ENCODE results near the gene NEU1. TPM values are rescaled to one million over a fixed set of nuclear protein-coding genes. Genes with fewer than 3 reads are reported as not detected.
"Not testable (repeated sequence)": the region's sequence is repeated elsewhere in the genome, so short reads cannot be mapped to it uniquely, and the experiment has no call there.

The NEU1 gene
- total RNA-seq, 1 donor from 2014 or later: 31.9 TPM

GRCh38 chr6:31827286-31828079 is 35.1 kb downstream of the NEU1 start, which contains the start of gene HSPA1B:
Gene HSPA1B (plus strand): TSS chr6:31827738. CDS start chr6:31827951, 213 bp downstream.
- H3K27me3 Mint-ChIP-seq (ENCODE audit: unreplicated experiment): peaks cover 3% of the 10 kb centered on the region
- TF ChIP-seq CTCF (IDR thresholded peaks at IDR 0.05; ENCODE audit: unreplicated experiment): no peak
- no peaks in the 10 kb centered on the region for H3K36me3 Mint-ChIP-seq (ENCODE audit: low read depth, unreplicated experiment)
- DNase-seq (ENCODE audit: low spot score): peak; percentile 87
- peak within 1 kb of the TSS; percentile 96 for H3K27ac Mint-ChIP-seq (ENCODE audit: unreplicated experiment)
- peaks cover 20% of the 10 kb centered on the region for H3K4me1 Mint-ChIP-seq (ENCODE audit: unreplicated experiment)
- peak within 1 kb of the TSS; percentile 92 for H3K4me3 Mint-ChIP-seq (ENCODE audit: unreplicated experiment)
- no peaks in the 10 kb centered on the region for H3K9me3 Mint-ChIP-seq (ENCODE audit: unreplicated experiment)

- no peak for TF ChIP-seq CTCF (IDR thresholded peaks at IDR 0.05; ENCODE audit: unreplicated experiment)
- Mint-ChIP-seq H3K4me1 (ENCODE audit: unreplicated experiment) (peaks cover 24% of the 10 kb centered on the region), H3K4me3 (ENCODE audit: unreplicated experiment) (peak overlapping the region; percentile 92), H3K27ac (ENCODE audit: unreplicated experiment) (peak overlapping the region; percentile 96), H3K27me3 (ENCODE audit: unreplicated experiment) (peaks cover 4% of the 10 kb centered on the region), H3K9me3 (ENCODE audit: unreplicated experiment) (no peaks in the 10 kb centered on the region), H3K36me3 (ENCODE audit: low read depth, unreplicated experiment) (no peaks in the 10 kb centered on the region)
- peak; percentile 22 for DNase-seq (ENCODE audit: low spot score)
Observed at GRCh38 chr6:31826793-31827285, 35.8 kb downstream of the NEU1 start.

DNA sequence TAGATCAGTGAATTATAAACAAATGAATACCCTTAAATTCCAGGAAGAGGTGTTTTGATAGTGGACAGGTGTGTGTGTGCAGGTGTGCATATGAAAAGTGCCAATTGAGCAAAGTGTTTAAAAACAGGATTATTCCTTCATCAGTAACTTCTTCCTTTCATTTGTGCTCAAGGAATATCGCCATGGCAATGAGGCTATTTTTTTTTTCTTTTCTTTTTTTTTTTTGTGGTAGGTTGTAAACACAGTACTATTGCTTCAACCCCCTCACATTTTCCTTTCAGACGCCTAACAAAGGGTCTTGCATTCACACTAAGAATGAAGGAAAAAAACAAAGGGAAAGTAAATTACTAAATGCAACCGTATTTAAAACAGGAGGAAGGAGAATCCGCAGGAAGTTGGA is 37.1 kb downstream of the NEU1 start:
- Mint-ChIP-seq H3K27ac (ENCODE audit: unreplicated experiment) (peak overlapping the region; percentile 88), H3K36me3 (ENCODE audit: low read depth, unreplicated experiment) (no peaks in the 10 kb centered on the region), H3K9me3 (ENCODE audit: unreplicated experiment) (no peaks in the 10 kb centered on the region), H3K4me1 (ENCODE audit: unreplicated experiment) (peaks cover 27% of the 10 kb centered on the region), H3K27me3 (ENCODE audit: unreplicated experiment) (peaks cover 5% of the 10 kb centered on the region), H3K4me3 (ENCODE audit: unreplicated experiment) (no peak overlapping the region)
- no peak for DNase-seq (ENCODE audit: low spot score)
- TF ChIP-seq CTCF (IDR thresholded peaks at IDR 0.05; ENCODE audit: unreplicated experiment): no peak

DNA sequence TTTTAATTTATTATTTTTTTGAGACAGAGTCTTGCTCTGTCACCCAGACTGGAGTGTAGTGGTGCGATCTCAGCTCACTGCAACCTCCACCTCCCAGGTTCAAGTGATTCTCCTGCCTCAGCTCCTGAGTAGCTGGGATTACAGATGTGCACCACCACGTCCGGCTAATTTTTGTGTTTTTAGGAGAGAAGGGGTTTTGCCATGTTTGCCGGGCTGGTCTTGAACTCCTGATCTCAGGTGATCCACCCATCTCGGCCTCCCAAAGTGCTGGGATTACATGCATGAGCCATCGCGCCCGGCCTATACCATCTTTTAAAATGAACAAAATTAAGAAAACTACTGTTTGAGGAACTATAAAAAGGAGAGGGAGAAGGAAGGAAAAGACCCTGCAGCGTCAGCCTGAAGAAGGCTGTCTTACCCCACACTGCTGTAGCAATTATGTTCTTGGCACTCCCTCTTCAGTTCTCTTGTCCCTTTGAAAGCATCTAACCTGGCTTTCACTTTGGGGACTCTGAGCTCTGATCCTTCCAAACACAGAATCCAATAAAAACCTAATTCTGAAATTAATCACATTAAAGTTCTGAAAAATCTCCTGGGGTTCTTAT is 38.9 kb downstream of the NEU1 start:
- not testable (repeated sequence) for DNase-seq (ENCODE audit: low spot score); H3K27ac Mint-ChIP-seq (ENCODE audit: unreplicated experiment); H3K4me3 Mint-ChIP-seq (ENCODE audit: unreplicated experiment); H3K36me3 Mint-ChIP-seq (ENCODE audit: low read depth, unreplicated experiment); H3K27me3 Mint-ChIP-seq (ENCODE audit: unreplicated experiment); H3K9me3 Mint-ChIP-seq (ENCODE audit: unreplicated experiment)
- H3K4me1 Mint-ChIP-seq (ENCODE audit: unreplicated experiment): peaks cover 22% of the 10 kb centered on the region

- DNase-seq (ENCODE audit: low spot score): peak; percentile 14
- no peaks in the 10 kb centered on the region for H3K36me3 Mint-ChIP-seq (ENCODE audit: low read depth, unreplicated experiment)
- peaks cover 3% of the 10 kb centered on the region for H3K27me3 Mint-ChIP-seq (ENCODE audit: unreplicated experiment)
- no peak for TF ChIP-seq CTCF (IDR thresholded peaks at IDR 0.05; ENCODE audit: unreplicated experiment)
- H3K4me3 Mint-ChIP-seq (ENCODE audit: unreplicated experiment): peak overlapping the region; percentile 92
- H3K27ac Mint-ChIP-seq (ENCODE audit: unreplicated experiment): peak overlapping the region; percentile 93
- no peaks in the 10 kb centered on the region for H3K9me3 Mint-ChIP-seq (ENCODE audit: unreplicated experiment)
- H3K4me1 Mint-ChIP-seq (ENCODE audit: unreplicated experiment): peaks cover 32% of the 10 kb centered on the region
Observed at GRCh38 chr6:31822036-31822821, 40.4 kb downstream of the NEU1 start.

Data from endothelial cell (in vitro differentiated cells).